HT1080 (cell line): ENCODE measurements around the gene ZNF25. TPM values are rescaled to one million over a fixed set of nuclear protein-coding genes. Genes with fewer than 3 reads are reported as not detected.
"Not testable (repeated sequence)": the region's sequence is repeated elsewhere in the genome, so short reads cannot be mapped to it uniquely, and the experiment has no call there.

Experiments
- DNase-seq: peaks from one replicate; pipeline ENCODE4 v3.0.0-alpha.2; 2015; ENCODE audit warnings: low read depth
- polyA plus RNA-seq, 2 experiments: library from polyadenylated mRNA; depleted of rRNA; stranded (reverse); fragments of >200 nt; gene quantifications; 2 replicates each; pipeline ENCODE4 v1.2.3, GENCODE V29; 2015
- total RNA-seq: library from RNA; depleted of rRNA; stranded (reverse); fragments of >200 nt; shearing (Covaris generic); gene quantifications from 2 replicates; pipeline ENCODE4 v1.2.3, GENCODE V29; 2014; rRNA removed

Gene ZNF25
- total RNA-seq, result 2.6 and 2.8 TPM in 2 replicates
- 5.5 and 7.3 TPM in 2 replicates for polyA plus RNA-seq (2015; cell fraction: cytosol; rRNA removed)
- polyA plus RNA-seq (2015; cell fraction: nucleus; rRNA removed), result 6.1 and 7.1 TPM in 2 replicates

- peak; percentile 99 for DNase-seq
These were observed at the start of gene ZNF25 for GRCh38 chr10:37976091-37976879. TSS of gene ZNF25 (minus strand) at chr10:37976647. CDS start at chr10:37971722, 4,925 bp downstream.

GRCh38 chr10:38025283-38025682, 48.8 kb upstream of the ZNF25 start:
- DNase-seq, result no peak

- DNase-seq, result not testable (repeated sequence)
These were observed 42.7 kb upstream of the ZNF25 start for GRCh38 chr10:38019124-38019523.

- no peak for DNase-seq
These were observed 39.9 kb upstream of the ZNF25 start for GRCh38 chr10:38016354-38016753.

GRCh38 chr10:38010119-38010903, 33.9 kb upstream of the ZNF25 start, which contains the start of gene ZNF33A:
TSS of gene ZNF33A (plus strand) at chr10:38010675. CDS start at chr10:38012342, 1,667 bp downstream.
- peak; percentile 89 for DNase-seq

- no peak for DNase-seq
These were observed 31.5 kb upstream of the ZNF25 start for GRCh38 chr10:38007991-38008390.

- DNase-seq, result no peak
These were observed 31.1 kb upstream of the ZNF25 start for GRCh38 chr10:38007551-38007950.

GRCh38 chr10:38003588-38003987, 27.1 kb upstream of the ZNF25 start:
- DNase-seq, result no peak

GRCh38 chr10:38003026-38003425, 26.6 kb upstream of the ZNF25 start:
- no peak for DNase-seq

GRCh38 chr10:38000474-38000873, 24.0 kb upstream of the ZNF25 start:
- DNase-seq, result not testable (repeated sequence)

GRCh38 chr10:37998920-37999319, 22.5 kb upstream of the ZNF25 start:
- not testable (repeated sequence) for DNase-seq

- no peak for DNase-seq
These were observed 15.6 kb upstream of the ZNF25 start for GRCh38 chr10:37992083-37992482.

GRCh38 chr10:37991655-37992054, 15.2 kb upstream of the ZNF25 start:
- no peak for DNase-seq

GRCh38 chr10:37976880-37977203, 395 bp upstream of the ZNF25 start:
- no peak for DNase-seq

- DNase-seq, result peak; percentile 13
These were observed 951 bp downstream of the ZNF25 start for GRCh38 chr10:37975401-37975991.

- DNase-seq, result no peak
These were observed 4.1 kb downstream of the ZNF25 start for GRCh38 chr10:37972396-37972795.

GRCh38 chr10:37965006-37965405, 11.4 kb downstream of the ZNF25 start:
- no peak for DNase-seq

- no peak for DNase-seq
These were observed 15.8 kb downstream of the ZNF25 start for GRCh38 chr10:37960591-37961137.

GRCh38 chr10:37957841-37958240, 18.6 kb downstream of the ZNF25 start:
- no peak for DNase-seq

- DNase-seq, result no peak
These were observed 23.5 kb downstream of the ZNF25 start for GRCh38 chr10:37952926-37953325.

GRCh38 chr10:37952043-37952755, 24.2 kb downstream of the ZNF25 start:
- peak; percentile 18 for DNase-seq
